IMR-90 (cell line): ENCODE results near the gene C6orf141.

ENCODE experiments used
- CEBPB ChIP-seq: IDR thresholded peaks from 2 replicates; pipeline ENCODE4 v1.6.1; 2012; ENCODE audit warnings: low read depth, low read length, improper control_type of control experiment
- CHD1 ChIP-seq: IDR thresholded peaks from 2 replicates; pipeline ENCODE4 v1.6.1; 2012; ENCODE audit warnings: low read depth, low read length, improper control_type of control experiment
- CTCF ChIP-seq: conservative IDR thresholded peaks from 2 replicates; pipeline ENCODE4 v1.5.1; 2012; ENCODE audit warnings: mild to moderate bottlenecking, low read depth, low read length, improper control_type of control experiment
- MAZ ChIP-seq: IDR thresholded peaks from 2 replicates; pipeline ENCODE4 v1.6.1; 2012; ENCODE audit warnings: low read depth, mild to moderate bottlenecking, low read length, improper control_type of control experiment, moderate library complexity, borderline replicate concordance
- MXI1 ChIP-seq: IDR thresholded peaks from 2 replicates; pipeline ENCODE4 v1.6.1; 2012; ENCODE audit warnings: low read depth, mild to moderate bottlenecking, low read length, moderate library complexity, borderline replicate concordance
- POLR2A ChIP-seq: IDR thresholded peaks from 2 replicates; pipeline ENCODE4 v1.6.1; 2012; ENCODE audit warnings: mild to moderate bottlenecking, low read depth, low read length
- RAD21 ChIP-seq: IDR thresholded peaks from 2 replicates; pipeline ENCODE4 v1.6.1; 2012; ENCODE audit warnings: low read length, improper control_type of control experiment
- RCOR1 ChIP-seq: IDR thresholded peaks from 2 replicates; pipeline ENCODE4 v1.6.1; 2012; ENCODE audit warnings: mild to moderate bottlenecking, low read length, improper control_type of control experiment; ENCODE audit not compliant: insufficient replicate concordance
- RFX5 ChIP-seq: IDR thresholded peaks from 2 replicates; pipeline ENCODE4 v1.8.0; 2012; ENCODE audit warnings: low read depth, mild to moderate bottlenecking, low read length, moderate library complexity
- TF ChIP-seq, protein P1 (sequence below): fragments of 150-350 bp; IDR thresholded peaks from 2 replicates; pipeline ENCODE4 v1.6.1; 2017; ENCODE audit warnings: mild to moderate bottlenecking, antibody characterized with exemption, low read length, low read depth
- TF ChIP-seq, protein P2 (sequence below): fragments of 150-350 bp; IDR thresholded peaks from 2 replicates; pipeline ENCODE4 v1.6.1; 2016; ENCODE audit warnings: low read depth, mild to moderate bottlenecking, low read length, moderate library complexity, borderline replicate concordance

- no peak for TF ChIP-seq CTCF
- no peak for TF ChIP-seq RFX5
- TF ChIP-seq RAD21: no peak
- TF ChIP-seq, protein P1, sequence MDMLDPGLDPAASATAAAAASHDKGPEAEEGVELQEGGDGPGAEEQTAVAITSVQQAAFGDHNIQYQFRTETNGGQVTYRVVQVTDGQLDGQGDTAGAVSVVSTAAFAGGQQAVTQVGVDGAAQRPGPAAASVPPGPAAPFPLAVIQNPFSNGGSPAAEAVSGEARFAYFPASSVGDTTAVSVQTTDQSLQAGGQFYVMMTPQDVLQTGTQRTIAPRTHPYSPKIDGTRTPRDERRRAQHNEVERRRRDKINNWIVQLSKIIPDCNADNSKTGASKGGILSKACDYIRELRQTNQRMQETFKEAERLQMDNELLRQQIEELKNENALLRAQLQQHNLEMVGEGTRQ: no peak
- TF ChIP-seq POLR2A: no peak
- no peak for TF ChIP-seq MXI1
- TF ChIP-seq CHD1: no peak
- no peak for TF ChIP-seq CEBPB
- TF ChIP-seq RCOR1: no peak
- TF ChIP-seq, protein P2, sequence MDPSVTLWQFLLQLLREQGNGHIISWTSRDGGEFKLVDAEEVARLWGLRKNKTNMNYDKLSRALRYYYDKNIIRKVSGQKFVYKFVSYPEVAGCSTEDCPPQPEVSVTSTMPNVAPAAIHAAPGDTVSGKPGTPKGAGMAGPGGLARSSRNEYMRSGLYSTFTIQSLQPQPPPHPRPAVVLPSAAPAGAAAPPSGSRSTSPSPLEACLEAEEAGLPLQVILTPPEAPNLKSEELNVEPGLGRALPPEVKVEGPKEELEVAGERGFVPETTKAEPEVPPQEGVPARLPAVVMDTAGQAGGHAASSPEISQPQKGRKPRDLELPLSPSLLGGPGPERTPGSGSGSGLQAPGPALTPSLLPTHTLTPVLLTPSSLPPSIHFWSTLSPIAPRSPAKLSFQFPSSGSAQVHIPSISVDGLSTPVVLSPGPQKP: no peak
- no peak for TF ChIP-seq MAZ
Observed at GRCh38 chr6:49519660-49520059, 30.8 kb upstream of the C6orf141 start.
